ENCODE measurements around the gene IL31RA.

- TF ChIP-seq CTCF (IDR thresholded peaks at IDR 0.05; ENCODE audit: insufficient read depth, low read depth, low read length) (no peak), EZH2 (IDR thresholded peaks at IDR 0.05; ENCODE audit: insufficient read depth, low read length) (no peak)
Observed at GRCh38 chr5:55865831-55866230, 14.7 kb downstream of the IL31RA start.
